Ovary (tissue), 3 donors: ENCODE data around the gene SGPP1.

Experiments used
- CTCF ChIP-seq, 3 donors: fragments of 450-650 bp in 2 of 3; fragments of 200-600 bp in 1 of 3; IDR thresholded peaks; one replicate each; pipeline versions ENCODE4 v1.5.1 to v1.8.0; 2016 to 2022; ENCODE audit warnings: antibody characterized with exemption in 3 of 3, mild to moderate bottlenecking in 1 of 3
- EP300 ChIP-seq: sonication (generic); formaldehyde crosslinking; IDR thresholded peaks from one replicate; pipeline ENCODE4 v1.6.1; 2017; ENCODE audit warnings: antibody characterized with exemption
- POLR2A ChIP-seq: fragments of 450-650 bp; IDR thresholded peaks from one replicate; pipeline ENCODE4 v1.6.1; 2017; ENCODE audit warnings: antibody characterized with exemption, mild to moderate bottlenecking, moderate library complexity
- donor health status: DM: no; HTN: no; CAD: no.

- no peak for TF ChIP-seq CTCF (IDR thresholded peaks at IDR 0.05)
- no peak for TF ChIP-seq POLR2A
- no peak for TF ChIP-seq EP300
Measured at GRCh38 chr14:63644741-63645140, 83.1 kb downstream of the SGPP1 start.
